Neutrophil (primary cell): ENCODE measurements around the gene MSRB1.

Source experiments
- H3K27ac ChIP-seq: fragments of 200-600 bp; sonication (generic); 2 replicates; pipeline ENCODE4 v1.5.1; 2016; ENCODE audit warnings: mild to moderate bottlenecking, moderate library complexity
- H3K27me3 ChIP-seq: fragments of 200-600 bp; sonication (generic); 2 replicates; pipeline ENCODE4 v1.6.0; 2016; ENCODE audit warnings: mild to moderate bottlenecking
- H3K36me3 ChIP-seq: fragments of 200-600 bp; sonication (generic); 2 replicates; pipeline ENCODE4 v1.5.1; 2017
- H3K4me1 ChIP-seq, 2 experiments: fragments of 200-600 bp in 1 of 2; sonication (generic) in 1 of 2; 1 replicate in 1 of 2; 2 replicates in 1 of 2; pipeline versions ENCODE4 v1.5.1 to v1.6.1; 2013 to 2016; ENCODE audit warnings: low read depth in 1 of 2, low read length in 1 of 2, mild to moderate bottlenecking in 1 of 2, moderate library complexity in 1 of 2; ENCODE audit not compliant: control insufficient read depth in 1 of 2, insufficient read depth in 1 of 2
- H3K4me3 ChIP-seq, 2 experiments: fragments of 200-600 bp in 1 of 2; sonication (generic) in 1 of 2; 1 replicate in 1 of 2; 2 replicates in 1 of 2; pipeline ENCODE4 v1.5.1; 2013 to 2016; ENCODE audit warnings: low read depth in 1 of 2, low read length in 1 of 2, mild to moderate bottlenecking in 1 of 2, moderate library complexity in 1 of 2
- H3K9me3 ChIP-seq: fragments of 200-600 bp; sonication (generic); 2 replicates; pipeline ENCODE4 v1.5.1; 2016
- TF ChIP-seq, protein P1 (sequence below): fragments of 200-600 bp; sonication (generic); IDR thresholded peaks from 2 replicates; pipeline ENCODE4 v1.5.1; 2016; ENCODE audit warnings: antibody characterized with exemption

The MSRB1 gene

DNA sequence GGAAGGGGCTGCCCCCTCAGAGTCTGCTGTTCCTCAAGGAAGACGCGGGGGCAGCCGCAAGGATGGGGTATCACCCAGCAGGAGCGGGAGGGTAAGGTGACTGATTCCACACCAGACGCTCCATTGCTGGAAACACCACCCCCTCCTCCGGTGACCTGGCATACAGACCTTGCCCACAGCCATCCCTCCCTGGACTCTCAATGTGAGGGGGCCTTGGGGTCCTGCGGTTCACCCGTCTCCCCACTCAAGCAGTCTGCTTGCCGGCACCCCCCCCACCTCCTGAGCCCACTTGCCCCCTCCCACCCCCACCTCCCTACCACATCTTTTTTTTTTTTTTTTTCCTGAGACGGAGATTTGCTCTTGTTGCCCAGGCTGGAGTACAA, 12.7 kb downstream of the MSRB1 start:
- no peaks in the 10 kb centered on the region for H3K27me3 ChIP-seq
- peaks cover 9% of the 10 kb centered on the region for H3K36me3 ChIP-seq
- TF ChIP-seq, protein P1, sequence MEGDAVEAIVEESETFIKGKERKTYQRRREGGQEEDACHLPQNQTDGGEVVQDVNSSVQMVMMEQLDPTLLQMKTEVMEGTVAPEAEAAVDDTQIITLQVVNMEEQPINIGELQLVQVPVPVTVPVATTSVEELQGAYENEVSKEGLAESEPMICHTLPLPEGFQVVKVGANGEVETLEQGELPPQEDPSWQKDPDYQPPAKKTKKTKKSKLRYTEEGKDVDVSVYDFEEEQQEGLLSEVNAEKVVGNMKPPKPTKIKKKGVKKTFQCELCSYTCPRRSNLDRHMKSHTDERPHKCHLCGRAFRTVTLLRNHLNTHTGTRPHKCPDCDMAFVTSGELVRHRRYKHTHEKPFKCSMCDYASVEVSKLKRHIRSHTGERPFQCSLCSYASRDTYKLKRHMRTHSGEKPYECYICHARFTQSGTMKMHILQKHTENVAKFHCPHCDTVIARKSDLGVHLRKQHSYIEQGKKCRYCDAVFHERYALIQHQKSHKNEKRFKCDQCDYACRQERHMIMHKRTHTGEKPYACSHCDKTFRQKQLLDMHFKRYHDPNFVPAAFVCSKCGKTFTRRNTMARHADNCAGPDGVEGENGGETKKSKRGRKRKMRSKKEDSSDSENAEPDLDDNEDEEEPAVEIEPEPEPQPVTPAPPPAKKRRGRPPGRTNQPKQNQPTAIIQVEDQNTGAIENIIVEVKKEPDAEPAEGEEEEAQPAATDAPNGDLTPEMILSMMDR: no peak
- H3K4me1 ChIP-seq: peaks cover 58 to 63% of the 10 kb centered on the region in 2 experiments
- no peaks in the 10 kb centered on the region for H3K9me3 ChIP-seq
- H3K27ac ChIP-seq: peak overlapping the region; percentile 93
- H3K4me3 ChIP-seq: peak overlapping the region; percentile 65 to 89

DNA sequence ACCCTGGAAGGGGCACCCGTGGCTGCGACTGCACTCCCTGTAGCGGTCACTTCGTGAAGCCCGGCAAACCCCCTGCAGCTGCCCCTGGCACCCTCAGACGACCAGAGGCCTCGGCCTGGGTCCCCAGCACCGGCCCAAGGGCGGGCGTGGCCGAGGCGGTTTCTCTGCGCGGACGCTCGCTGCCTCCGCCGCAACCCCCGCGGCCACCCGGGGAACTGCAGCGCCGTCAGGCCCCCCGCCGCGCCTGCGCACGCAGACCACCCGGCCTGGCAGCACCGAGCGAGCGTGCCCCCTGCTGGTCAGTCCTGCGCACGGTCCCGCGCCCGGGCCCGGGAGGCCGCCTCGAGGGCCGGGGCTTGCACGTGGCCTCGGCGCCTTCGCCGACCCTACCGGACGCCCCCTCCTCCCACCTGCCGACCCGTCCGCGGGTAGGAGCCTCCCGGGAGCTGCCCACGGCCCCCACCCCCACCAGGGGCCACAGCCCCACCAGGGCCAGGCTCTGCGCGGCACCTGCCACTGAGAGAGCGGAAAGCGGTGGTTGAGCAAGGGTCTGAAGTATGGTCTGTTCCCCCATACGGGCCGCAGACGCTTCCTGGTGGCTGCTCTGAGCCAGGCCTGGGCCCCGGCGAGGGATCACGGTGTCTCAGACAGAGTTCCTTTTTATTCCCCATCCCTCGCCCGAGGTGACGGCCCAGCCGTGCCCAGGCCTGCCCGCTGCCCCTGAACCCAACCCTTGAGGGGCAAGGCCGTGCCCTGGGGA, 13.2 kb downstream of the MSRB1 start:
- H3K27me3 ChIP-seq: peaks cover 3% of the 10 kb centered on the region
- no peaks in the 10 kb centered on the region for H3K9me3 ChIP-seq
- peaks cover 3% of the 10 kb centered on the region for H3K36me3 ChIP-seq
- TF ChIP-seq, protein P1: peak; percentile 100
- peaks cover 52 to 58% of the 10 kb centered on the region in 2 experiments for H3K4me1 ChIP-seq
- H3K27ac ChIP-seq: peak overlapping the region; percentile 93
- peak overlapping the region; percentile 65 to 89 for H3K4me3 ChIP-seq

DNA sequence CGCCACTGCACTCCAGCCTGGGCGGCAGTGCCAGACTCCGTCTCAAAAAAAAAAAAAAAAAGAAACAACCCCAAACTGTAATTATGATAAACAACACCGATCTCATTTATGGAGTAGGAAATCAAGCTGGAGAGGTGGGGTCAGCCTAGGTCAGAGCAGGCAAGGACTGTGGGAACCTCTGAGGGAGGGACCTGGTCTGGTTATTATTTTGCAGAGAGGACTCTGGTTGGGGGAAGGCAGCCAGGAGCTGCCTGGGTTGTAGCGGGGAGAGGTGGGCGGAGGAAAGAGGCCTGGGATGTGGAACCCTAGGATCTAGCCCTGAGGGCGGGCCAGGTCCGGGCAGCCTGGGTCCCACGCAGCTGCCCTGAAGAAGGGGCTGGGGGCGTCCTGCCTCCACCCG, 13.9 kb downstream of the MSRB1 start:
- TF ChIP-seq, protein P1: no peak
- Histone ChIP-seq H3K27me3 (peaks cover 10% of the 10 kb centered on the region), H3K9me3 (no peaks in the 10 kb centered on the region), H3K4me1 (peaks cover 46 to 51% of the 10 kb centered on the region in 2 experiments), H3K36me3 (no peaks in the 10 kb centered on the region), H3K4me3 (peak overlapping the region; percentile 65 to 89), H3K27ac (peak overlapping the region; percentile 93)

DNA sequence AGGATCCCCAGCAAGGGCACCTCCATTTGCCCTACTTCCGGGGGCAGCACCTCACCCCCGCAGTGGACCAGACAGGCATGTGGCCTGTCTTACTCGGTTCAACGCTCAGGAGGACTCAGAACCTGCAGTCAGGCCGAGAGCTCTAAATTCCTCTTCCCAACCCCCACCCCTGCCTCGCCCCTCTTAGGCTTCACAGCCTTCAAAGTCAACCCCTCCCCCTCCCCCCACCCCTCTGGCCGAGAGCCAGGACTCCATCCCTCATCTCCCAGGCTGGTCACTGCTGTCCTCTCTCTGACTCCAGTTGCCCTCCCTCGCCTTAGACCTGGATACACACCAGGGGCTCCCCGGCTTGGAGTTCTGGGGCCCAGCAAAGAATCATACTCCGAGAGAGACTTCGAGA, 16.7 kb downstream of the MSRB1 start:
- TF ChIP-seq, protein P1: no peak
- Histone ChIP-seq H3K36me3 (no peaks in the 10 kb centered on the region), H3K27me3 (peaks cover 38% of the 10 kb centered on the region), H3K4me3 (no peak overlapping the region), H3K4me1 (peaks cover 23% of the 10 kb centered on the region in 2 experiments), H3K27ac (no peak overlapping the region), H3K9me3 (no peaks in the 10 kb centered on the region)

DNA sequence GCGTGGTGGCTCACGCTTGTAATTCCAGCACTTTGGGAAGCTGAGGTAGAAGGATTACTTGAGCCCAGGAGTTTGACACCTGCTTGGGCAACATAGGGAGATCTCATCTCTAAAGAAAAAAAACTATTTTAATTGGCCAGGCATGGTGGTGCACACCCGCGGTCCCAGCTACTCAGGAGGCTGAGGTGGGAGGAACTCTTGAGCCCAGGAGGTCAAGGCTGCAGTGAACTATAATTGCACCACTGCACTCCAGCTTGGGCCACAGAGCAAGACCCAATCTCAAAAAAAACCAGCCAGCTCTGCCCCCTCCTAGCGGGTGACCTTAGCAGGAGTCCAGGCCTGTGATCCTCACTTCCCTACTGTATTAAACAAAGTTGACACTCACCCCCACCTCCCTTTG, 18.9 kb downstream of the MSRB1 start:
- Histone ChIP-seq H3K36me3 (no peaks in the 10 kb centered on the region), H3K4me3 (no peak overlapping the region), H3K9me3 (no peaks in the 10 kb centered on the region), H3K27ac (no peak overlapping the region), H3K4me1 (peaks cover under 1 to 6% of the 10 kb centered on the region in 2 experiments), H3K27me3 (peaks cover 60% of the 10 kb centered on the region)
- TF ChIP-seq, protein P1: no peak
